ENCODE measurements around the gene BAIAP3. TPM values are rescaled to one million over a fixed set of nuclear protein-coding genes. Genes with fewer than 3 reads are reported as not detected.

Gene BAIAP3
- total and polyA plus RNA-seq, 2 experiments from 2014 or later, result 0.23 to 0.86 TPM

- in situ Hi-C loops (cut with MboI), result no loop called here
- Histone ChIP-seq H3K36me3 (ENCODE audit: low read depth) (peaks cover 2% of the 10 kb centered on the region), H3K79me2 (ENCODE audit: insufficient read depth) (peaks cover 18% of the 10 kb centered on the region), H2AFZ (no peak overlapping the region), H3F3A (ENCODE audit: insufficient read depth) (no peaks in the 10 kb centered on the region), H3K27ac (no peak overlapping the region), H3K9me2 (ENCODE audit: insufficient read depth) (no peaks in the 10 kb centered on the region), H3K27me3 (replicated peaks; ENCODE audit: insufficient read depth) (no peaks in the 10 kb centered on the region), H3K4me2 (ENCODE audit: unreplicated experiment) (no peak overlapping the region), H3K4me3 (no peak overlapping the region), H3K4me1 (ENCODE audit: insufficient read depth) (no peaks in the 10 kb centered on the region), H3K9ac (no peak overlapping the region), H4K20me1 (ENCODE audit: insufficient read depth) (no peaks in the 10 kb centered on the region), H3K9me3 (ENCODE audit: low read depth) (no peaks in the 10 kb centered on the region)
- WGBS, 2 experiments (ENCODE audit: low coverage in 1 of 2, low lambda C conversion rate in 2 of 2, missing lambda C conversion rate in 2 of 2), result 90% methylated on average over 35 of the region's 35 CpGs
- no peak for TF ChIP-seq EZH2phosphoT487 (IDR thresholded peaks at IDR 0.05; ENCODE audit: insufficient read depth, low read depth)
- TF ChIP-seq EZH2 (IDR thresholded peaks at IDR 0.05; ENCODE audit: insufficient read depth, poor library complexity, severe bottlenecking), result no peak
- DNase-seq, result no peak
Observed at GRCh38 chr16:1323296-1324239, 9.9 kb upstream of the BAIAP3 start.

GRCh38 chr16:1324286-1324826 lies 9.1 kb upstream of the BAIAP3 start:
- Histone ChIP-seq H3K27ac (no peak overlapping the region), H2AFZ (no peak overlapping the region), H3K79me2 (ENCODE audit: insufficient read depth) (peaks cover 11% of the 10 kb centered on the region), H3K27me3 (replicated peaks; ENCODE audit: insufficient read depth) (no peaks in the 10 kb centered on the region), H3K4me1 (ENCODE audit: insufficient read depth) (no peaks in the 10 kb centered on the region), H3F3A (ENCODE audit: insufficient read depth) (no peaks in the 10 kb centered on the region), H3K4me2 (ENCODE audit: unreplicated experiment) (no peak overlapping the region), H3K9me2 (ENCODE audit: insufficient read depth) (no peaks in the 10 kb centered on the region), H3K9ac (no peak overlapping the region), H3K4me3 (no peak overlapping the region), H4K20me1 (ENCODE audit: insufficient read depth) (no peaks in the 10 kb centered on the region), H3K36me3 (ENCODE audit: low read depth) (no peaks in the 10 kb centered on the region; the same call in 1 of the 2 replicates), H3K9me3 (ENCODE audit: low read depth) (no peaks in the 10 kb centered on the region)
- in situ Hi-C loops (cut with MboI), result no loop called here
- 85 to 86% methylated on average over 20 to 22 of the region's 22 CpGs for WGBS, 2 experiments (ENCODE audit: low coverage in 1 of 2, low lambda C conversion rate in 2 of 2, missing lambda C conversion rate in 2 of 2)
- TF ChIP-seq EZH2phosphoT487 (IDR thresholded peaks at IDR 0.05; ENCODE audit: insufficient read depth, low read depth) (no peak), EZH2 (IDR thresholded peaks at IDR 0.05; ENCODE audit: insufficient read depth, poor library complexity, severe bottlenecking) (no peak)
- no peak for DNase-seq

GRCh38 chr16:1325261-1325660 lies 8.2 kb upstream of the BAIAP3 start:
- Histone ChIP-seq H3K9me2 (ENCODE audit: insufficient read depth) (no peaks in the 10 kb centered on the region), H3K9me3 (ENCODE audit: low read depth) (no peaks in the 10 kb centered on the region), H3K4me3 (no peak overlapping the region), H3K27me3 (replicated peaks; ENCODE audit: insufficient read depth) (no peaks in the 10 kb centered on the region), H3K4me1 (ENCODE audit: insufficient read depth) (no peaks in the 10 kb centered on the region), H3K79me2 (ENCODE audit: insufficient read depth) (peaks cover 2% of the 10 kb centered on the region; the same call in 1 of the 2 replicates), H3K27ac (no peak overlapping the region), H3K36me3 (ENCODE audit: low read depth) (no peaks in the 10 kb centered on the region; the same call in 1 of the 2 replicates), H4K20me1 (ENCODE audit: insufficient read depth) (no peaks in the 10 kb centered on the region), H3K4me2 (ENCODE audit: unreplicated experiment) (no peak overlapping the region), H3K9ac (no peak overlapping the region), H2AFZ (no peak overlapping the region), H3F3A (ENCODE audit: insufficient read depth) (no peaks in the 10 kb centered on the region)
- WGBS, 2 experiments (ENCODE audit: low coverage in 1 of 2, low lambda C conversion rate in 2 of 2, missing lambda C conversion rate in 2 of 2), result 95 to 97% methylated on average over 15 of the region's 15 CpGs
- DNase-seq, result no peak
- TF ChIP-seq EZH2 (IDR thresholded peaks at IDR 0.05; ENCODE audit: insufficient read depth, poor library complexity, severe bottlenecking) (no peak), EZH2phosphoT487 (IDR thresholded peaks at IDR 0.05; ENCODE audit: insufficient read depth, low read depth) (no peak)
- in situ Hi-C loops (cut with MboI), result no loop called here

GRCh38 chr16:1325673-1326371 lies 7.6 kb upstream of the BAIAP3 start:
- Histone ChIP-seq H4K20me1 (ENCODE audit: insufficient read depth) (no peaks in the 10 kb centered on the region), H3F3A (ENCODE audit: insufficient read depth) (no peaks in the 10 kb centered on the region), H3K4me2 (ENCODE audit: unreplicated experiment) (no peak overlapping the region), H3K36me3 (ENCODE audit: low read depth) (no peaks in the 10 kb centered on the region; the same call in 1 of the 2 replicates), H3K27me3 (replicated peaks; ENCODE audit: insufficient read depth) (no peaks in the 10 kb centered on the region), H2AFZ (no peak overlapping the region), H3K9ac (no peak overlapping the region), H3K9me3 (ENCODE audit: low read depth) (no peaks in the 10 kb centered on the region), H3K4me3 (no peak overlapping the region), H3K79me2 (ENCODE audit: insufficient read depth) (no peaks in the 10 kb centered on the region), H3K27ac (no peak overlapping the region), H3K4me1 (ENCODE audit: insufficient read depth) (no peaks in the 10 kb centered on the region), H3K9me2 (ENCODE audit: insufficient read depth) (no peaks in the 10 kb centered on the region)
- 67 to 71% methylated on average over 15 to 19 of the region's 20 CpGs for WGBS, 2 experiments (ENCODE audit: low coverage in 1 of 2, low lambda C conversion rate in 2 of 2, missing lambda C conversion rate in 2 of 2)
- in situ Hi-C loops (cut with MboI), result no loop called here
- no peak for TF ChIP-seq EZH2phosphoT487 (IDR thresholded peaks at IDR 0.05; ENCODE audit: insufficient read depth, low read depth)
- no peak for TF ChIP-seq EZH2 (IDR thresholded peaks at IDR 0.05; ENCODE audit: insufficient read depth, poor library complexity, severe bottlenecking)
- DNase-seq, result no peak
